ENCODE data around the gene RPH3AL.

The RPH3AL gene

GRCh38 chr17:336110-337021, 16.2 kb downstream of the RPH3AL start:
- TF ChIP-seq CTCF (IDR thresholded peaks at IDR 0.05; ENCODE audit: low read depth, low read length), result no peak
- in situ Hi-C loops (cut with HindIII; ENCODE audit: low sequenced_read_pairs), result no loop called here
- no peak for DNase-seq (ENCODE audit: low read depth, low spot score)
- no peak overlapping the region for H3K4me3 ChIP-seq (ENCODE audit: low read depth, low read length)

GRCh38 chr17:335691-336090, 16.9 kb downstream of the RPH3AL start:
- in situ Hi-C loops (cut with HindIII; ENCODE audit: low sequenced_read_pairs), result no loop called here
- TF ChIP-seq CTCF (IDR thresholded peaks at IDR 0.05; ENCODE audit: low read depth, low read length), result no peak
- no peak for DNase-seq (ENCODE audit: low read depth, low spot score)
- no peak overlapping the region for H3K4me3 ChIP-seq (ENCODE audit: low read depth, low read length)

GRCh38 chr17:334974-335481, 17.6 kb downstream of the RPH3AL start:
- in situ Hi-C loops (cut with HindIII; ENCODE audit: low sequenced_read_pairs), result no loop called here
- no peak overlapping the region for H3K4me3 ChIP-seq (ENCODE audit: low read depth, low read length)
- TF ChIP-seq CTCF (IDR thresholded peaks at IDR 0.05; ENCODE audit: low read depth, low read length), result no peak
- no peak for DNase-seq (ENCODE audit: low read depth, low spot score)

GRCh38 chr17:333626-334396, 18.8 kb downstream of the RPH3AL start:
- no peak overlapping the region for H3K4me3 ChIP-seq (ENCODE audit: low read depth, low read length)
- in situ Hi-C loops (cut with HindIII; ENCODE audit: low sequenced_read_pairs), result no loop called here
- no peak for TF ChIP-seq CTCF (IDR thresholded peaks at IDR 0.05; ENCODE audit: low read depth, low read length)
- peak; percentile 12 for DNase-seq (ENCODE audit: low read depth, low spot score)

GRCh38 chr17:332558-333322, 19.9 kb downstream of the RPH3AL start:
- peak; percentile 26 for DNase-seq (ENCODE audit: low read depth, low spot score)
- H3K4me3 ChIP-seq (ENCODE audit: low read depth, low read length), result no peak overlapping the region
- in situ Hi-C loops (cut with HindIII; ENCODE audit: low sequenced_read_pairs), result no loop called here
- TF ChIP-seq CTCF (IDR thresholded peaks at IDR 0.05; ENCODE audit: low read depth, low read length), result no peak

- in situ Hi-C loops (cut with HindIII; ENCODE audit: low sequenced_read_pairs), result no loop called here
- no peak for TF ChIP-seq CTCF (IDR thresholded peaks at IDR 0.05; ENCODE audit: low read depth, low read length)
- H3K4me3 ChIP-seq (ENCODE audit: low read depth, low read length), result no peak overlapping the region
- DNase-seq (ENCODE audit: low read depth, low spot score), result no peak
Observed at GRCh38 chr17:332023-332422, 20.6 kb downstream of the RPH3AL start.

All from astrocyte of the spinal cord (primary cell).